ENCODE measurements around the gene CCDC146. TPM values are rescaled to one million over a fixed set of nuclear protein-coding genes. Genes with fewer than 3 reads are reported as not detected.
"Not testable (repeated sequence)": the region's sequence is repeated elsewhere in the genome, so short reads cannot be mapped to it uniquely, and the experiment has no call there.

Gene CCDC146
- total RNA-seq, 1 experiment from 2014 or later, result 0.42 TPM

DNA sequence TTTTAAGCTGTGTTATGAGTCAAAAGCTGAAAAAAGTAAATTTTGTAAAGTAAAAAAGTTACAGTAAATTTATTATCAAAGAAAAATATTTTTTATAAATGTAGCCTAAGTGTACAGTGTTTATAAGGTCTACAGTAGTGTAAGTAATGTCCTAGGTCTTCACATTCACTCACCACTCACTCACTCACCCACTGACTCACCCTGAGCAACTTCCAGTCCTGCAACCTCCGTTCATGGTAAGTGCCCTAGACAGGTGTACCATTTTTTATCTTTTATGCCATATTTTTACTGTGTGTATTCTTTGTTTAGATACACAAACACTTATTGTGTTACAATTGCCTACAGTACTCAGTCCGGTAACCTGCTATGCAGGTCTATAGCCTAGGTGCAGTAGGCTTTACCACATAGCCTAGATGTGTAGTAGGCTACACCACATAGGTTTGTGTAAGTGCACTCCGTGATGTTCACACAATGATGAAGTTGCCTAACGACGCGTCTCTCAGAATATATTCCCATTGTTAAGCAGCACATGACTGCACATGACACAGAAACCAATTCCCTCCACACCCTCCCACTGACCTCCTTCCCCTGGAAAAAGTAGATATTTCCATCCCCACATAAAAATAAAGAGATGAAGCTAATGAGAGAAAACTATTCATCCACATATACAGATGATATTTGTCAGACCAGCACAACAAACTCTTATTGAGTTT is 122.0 kb downstream of the CCDC146 start:
- DNase-seq (ENCODE audit: low read depth), result peak; percentile 51

DNA sequence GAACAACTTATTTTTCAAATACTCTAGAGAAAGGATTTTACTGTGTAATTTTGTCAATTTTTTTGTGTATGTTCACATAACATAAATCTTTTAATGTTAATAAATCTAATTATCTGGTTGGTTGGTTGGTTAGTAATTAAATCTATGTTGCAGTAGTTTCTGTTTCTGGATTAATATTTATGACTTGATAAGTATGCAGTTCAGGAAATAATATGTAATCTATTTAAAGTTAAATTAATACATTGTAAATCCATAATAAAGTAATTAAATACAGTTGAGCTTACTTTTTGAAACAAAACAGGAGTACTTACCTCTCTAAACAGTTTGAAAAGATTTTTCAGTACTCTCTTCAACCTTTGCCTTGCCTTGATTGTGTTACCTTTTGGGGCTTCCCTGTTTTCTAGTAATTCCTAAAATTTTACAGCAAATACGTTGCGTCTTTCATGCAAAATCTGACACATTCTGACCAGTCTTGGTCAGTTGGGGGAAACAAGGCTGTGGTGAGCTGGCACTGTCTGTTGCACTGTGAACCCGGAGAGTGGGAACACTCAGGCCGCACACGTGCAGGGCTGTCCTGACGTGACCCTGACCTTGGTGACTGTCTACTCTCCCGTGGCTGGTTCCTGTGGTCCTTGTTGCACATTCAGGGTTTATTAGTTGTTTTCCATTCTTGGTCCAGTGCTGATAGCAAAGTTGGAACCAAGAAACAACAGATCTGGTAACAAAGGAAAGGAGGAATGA is 122.8 kb downstream of the CCDC146 start:
- no peak for DNase-seq (ENCODE audit: low read depth)

DNA sequence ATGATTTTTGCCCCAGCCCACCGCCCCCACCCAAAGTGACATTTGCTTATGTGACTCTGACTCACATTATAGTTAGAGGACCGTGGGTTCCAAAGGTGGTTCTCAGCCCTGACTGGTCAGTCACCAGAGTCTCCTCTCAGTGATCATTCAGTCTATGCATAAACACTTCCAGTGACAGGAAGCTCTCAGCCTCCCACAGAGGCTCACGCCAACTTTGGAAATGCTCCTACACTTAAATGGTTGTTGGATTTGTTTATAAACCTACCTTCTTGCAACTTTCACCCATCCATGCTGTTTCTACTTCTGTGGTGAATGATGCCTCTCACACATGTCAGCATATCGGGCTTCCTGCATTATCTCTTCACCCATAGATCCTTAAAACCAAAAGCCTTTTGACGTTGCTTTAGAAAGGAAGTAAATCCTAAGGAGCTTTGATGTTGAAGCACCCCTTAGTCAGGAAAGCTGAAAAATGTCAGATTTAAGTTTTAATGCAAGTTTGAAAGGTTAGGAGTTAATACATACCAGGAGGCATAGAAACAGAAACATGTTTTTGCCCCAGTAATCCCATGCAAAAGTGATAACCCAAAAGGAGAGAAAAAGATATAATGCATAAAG is 123.7 kb downstream of the CCDC146 start:
- no peak for DNase-seq (ENCODE audit: low read depth)

DNA sequence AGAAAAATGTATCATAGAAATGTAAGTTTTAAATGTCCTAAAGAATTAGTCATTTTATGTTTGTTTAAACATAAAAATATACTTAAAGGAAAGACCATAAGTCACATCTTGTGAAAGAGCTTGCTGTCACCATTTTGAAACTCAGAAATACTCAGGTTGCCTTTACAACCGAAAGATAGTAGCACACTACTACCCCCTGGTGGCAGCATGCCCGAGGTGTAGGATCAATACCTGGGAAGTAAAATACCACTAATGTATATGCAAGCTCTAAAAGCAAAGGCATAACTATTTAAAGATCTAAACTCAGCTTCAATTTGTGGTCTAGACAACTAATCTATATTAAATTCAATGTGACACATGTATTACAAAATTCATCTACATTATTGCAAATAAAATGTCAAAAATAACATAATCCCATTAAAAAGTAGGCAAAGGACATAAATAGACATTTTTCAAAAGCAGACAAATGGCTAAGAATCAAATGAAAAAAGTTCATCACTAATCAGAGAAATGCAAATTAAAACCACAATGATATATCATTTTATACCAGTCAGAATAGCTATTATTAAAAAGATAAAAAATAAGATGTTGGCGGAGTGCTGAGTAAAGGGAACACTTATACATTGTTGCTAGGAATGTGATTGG is 124.9 kb downstream of the CCDC146 start:
- peak; percentile 45 for DNase-seq (ENCODE audit: low read depth)

DNA sequence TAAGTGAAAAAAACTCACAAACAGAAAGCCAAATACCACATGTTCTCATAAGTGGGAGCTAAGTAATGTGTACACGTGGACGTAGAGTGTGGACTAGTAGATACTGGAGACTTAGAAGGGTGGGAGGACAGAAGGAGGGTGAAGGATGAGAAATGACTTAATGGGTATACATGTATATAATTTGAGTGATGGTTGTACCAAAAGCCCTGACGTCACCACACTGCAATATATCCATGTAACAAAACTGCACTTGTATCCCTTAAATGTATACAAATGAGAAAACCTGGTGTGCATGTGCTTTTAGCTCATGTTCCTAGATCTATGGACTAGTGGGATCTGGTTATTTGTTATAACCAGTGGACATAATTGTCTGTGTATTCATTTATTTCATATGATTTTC is 125.7 kb downstream of the CCDC146 start:
- DNase-seq (ENCODE audit: low read depth), result no peak

DNA sequence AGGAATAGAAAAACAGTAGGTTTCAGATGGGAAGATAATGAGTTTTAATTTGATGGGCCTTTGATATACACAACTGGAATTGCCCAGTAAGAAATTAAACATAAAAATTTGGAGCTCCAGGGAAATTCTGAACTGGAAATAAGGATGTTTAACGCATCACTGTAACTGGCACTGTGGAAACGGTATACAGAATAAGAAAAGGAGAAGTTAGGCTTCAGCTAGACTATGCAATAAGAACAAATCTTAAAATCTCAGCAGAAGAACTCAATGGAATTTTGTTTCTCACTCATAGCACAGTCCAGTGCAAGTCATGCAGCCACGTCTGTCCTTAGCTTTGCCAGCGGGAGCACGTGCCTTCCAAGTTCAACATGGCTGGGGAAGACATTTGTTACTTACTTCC is 130.1 kb downstream of the CCDC146 start:
- DNase-seq (ENCODE audit: low read depth), result no peak

DNA sequence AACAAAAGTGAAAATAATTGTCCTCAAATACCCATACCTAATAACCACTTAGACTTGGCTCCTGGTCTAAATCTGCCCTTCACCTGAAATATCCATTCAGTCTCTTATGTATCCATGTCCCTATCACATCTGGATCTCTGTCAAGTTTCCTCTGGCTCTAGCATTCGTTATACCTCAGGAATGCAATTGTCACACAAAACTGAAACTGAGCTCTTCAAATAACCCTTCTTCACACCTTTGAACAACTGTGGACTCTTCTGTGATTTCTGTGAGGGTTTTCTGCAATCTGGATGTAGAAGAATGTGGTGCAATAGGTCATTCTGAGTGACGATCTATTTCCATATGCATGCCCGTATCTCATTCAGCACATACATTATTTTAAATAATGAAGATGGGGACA is 130.7 kb downstream of the CCDC146 start:
- no peak for DNase-seq (ENCODE audit: low read depth)

DNA sequence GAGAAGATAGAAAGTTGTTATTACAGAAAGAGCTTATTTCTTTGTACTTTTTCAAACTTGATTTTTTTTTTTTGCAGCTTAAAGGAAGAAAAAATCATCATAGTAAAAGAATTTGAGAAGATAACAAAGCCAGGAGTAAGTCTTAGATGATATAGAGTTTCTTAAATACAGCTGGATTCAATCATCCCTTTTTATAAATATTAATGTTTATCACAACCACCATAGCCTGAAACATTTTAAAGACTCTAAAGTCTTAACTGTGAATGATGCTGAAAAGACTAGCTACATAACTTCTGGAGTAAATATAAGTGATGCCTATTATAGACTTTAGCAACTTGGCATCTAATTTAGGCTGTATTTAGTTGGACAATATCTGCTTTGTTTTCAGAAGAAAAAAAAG is 132.0 kb downstream of the CCDC146 start:
- DNase-seq (ENCODE audit: low read depth), result no peak

DNA sequence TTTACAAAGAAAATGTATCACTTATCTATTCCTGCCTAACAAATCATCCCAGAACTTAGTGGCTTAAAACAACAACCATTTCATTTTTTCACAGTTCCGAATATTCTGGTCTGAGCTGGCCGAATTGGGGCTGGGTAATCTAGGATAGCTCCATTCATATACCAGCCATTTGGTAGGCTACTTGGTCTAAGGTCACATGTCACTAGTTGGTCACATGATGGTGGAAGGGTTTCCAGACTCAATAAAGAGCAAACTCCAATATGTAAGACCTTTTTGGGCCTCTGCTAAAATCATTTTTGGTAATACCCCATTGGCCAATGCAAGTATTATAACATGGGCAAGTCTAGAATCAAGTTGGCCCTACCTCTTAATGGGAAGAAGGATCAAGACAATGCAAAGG is 132.5 kb downstream of the CCDC146 start:
- no peak for DNase-seq (ENCODE audit: low read depth)

DNA sequence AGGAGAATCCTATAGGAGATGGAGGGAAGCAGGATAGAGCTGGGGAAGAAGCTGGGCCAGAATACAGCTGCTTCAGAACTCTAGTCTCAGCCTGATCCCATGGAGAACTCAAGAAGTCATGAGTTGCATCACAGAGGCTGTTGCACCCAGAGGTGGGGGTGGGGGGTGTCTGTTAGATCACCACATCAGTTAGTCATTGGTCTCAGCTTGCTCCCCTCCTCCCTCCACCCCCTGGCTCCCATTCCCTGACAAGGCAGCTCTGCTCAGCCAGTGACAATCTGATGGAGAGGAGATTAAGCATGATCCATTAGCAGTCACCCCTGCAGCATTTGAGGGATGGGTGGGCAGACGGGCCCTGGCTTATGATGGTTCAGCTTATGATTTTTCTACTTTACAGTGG is 135.6 kb downstream of the CCDC146 start:
- peak; percentile 51 for DNase-seq (ENCODE audit: low read depth)

DNA sequence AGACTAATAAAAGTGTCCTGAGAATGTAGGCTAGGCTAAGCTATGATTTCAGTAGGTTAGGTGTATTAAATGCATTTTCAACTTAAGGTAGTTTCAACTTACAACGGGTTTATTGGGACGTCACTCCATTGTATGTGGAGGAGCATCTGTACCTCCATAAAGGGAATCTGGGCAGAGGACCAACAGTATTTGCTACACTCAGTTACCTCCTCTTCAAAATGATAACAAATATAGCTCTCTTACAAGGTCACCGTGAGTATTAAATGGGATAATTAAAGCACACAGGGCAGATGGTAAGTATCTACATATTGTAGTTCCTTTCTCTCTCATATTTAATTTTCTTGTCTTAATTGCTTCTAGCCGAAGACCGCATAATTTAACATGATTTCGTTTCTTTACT is 136.2 kb downstream of the CCDC146 start:
- no peak for DNase-seq (ENCODE audit: low read depth)

DNA sequence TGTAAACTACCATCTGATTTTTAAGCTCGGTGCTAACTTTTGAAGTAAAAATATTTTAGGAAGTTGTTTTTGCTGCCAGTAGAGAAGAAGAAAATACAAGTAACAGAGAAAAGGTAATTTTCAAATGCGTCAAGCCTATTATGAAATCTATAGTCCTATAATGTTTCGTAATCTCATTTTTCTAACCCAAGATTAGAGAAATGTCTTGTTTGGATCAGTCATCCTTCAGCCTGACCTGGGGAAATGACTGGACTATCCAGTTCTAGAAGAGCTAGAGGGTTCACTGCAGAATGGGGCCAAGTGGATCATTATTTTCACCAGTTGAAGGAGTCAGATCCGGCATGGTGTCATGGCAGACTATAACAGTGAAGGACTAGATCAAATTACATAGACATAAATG is 139.9 kb downstream of the CCDC146 start:
- DNase-seq (ENCODE audit: low read depth), result no peak

DNA sequence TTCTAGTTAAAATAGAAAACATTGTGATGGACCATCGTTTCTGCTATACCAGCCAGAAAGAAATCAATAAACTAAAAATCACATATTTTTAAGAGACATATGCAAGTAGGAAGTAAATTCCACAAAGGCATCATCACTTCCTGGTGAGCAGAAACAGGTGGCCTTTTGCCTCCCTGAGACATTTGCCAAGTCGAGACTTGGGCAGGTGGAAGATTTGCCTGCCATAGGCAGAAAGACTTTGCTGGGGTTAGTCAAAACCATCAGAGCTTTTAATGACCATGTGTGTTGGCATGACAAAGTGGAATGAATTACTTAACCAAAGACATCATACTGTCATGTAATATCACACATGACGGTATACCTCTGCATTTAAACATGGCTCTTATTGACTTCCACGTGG is 143.3 kb downstream of the CCDC146 start:
- DNase-seq (ENCODE audit: low read depth), result no peak

DNA sequence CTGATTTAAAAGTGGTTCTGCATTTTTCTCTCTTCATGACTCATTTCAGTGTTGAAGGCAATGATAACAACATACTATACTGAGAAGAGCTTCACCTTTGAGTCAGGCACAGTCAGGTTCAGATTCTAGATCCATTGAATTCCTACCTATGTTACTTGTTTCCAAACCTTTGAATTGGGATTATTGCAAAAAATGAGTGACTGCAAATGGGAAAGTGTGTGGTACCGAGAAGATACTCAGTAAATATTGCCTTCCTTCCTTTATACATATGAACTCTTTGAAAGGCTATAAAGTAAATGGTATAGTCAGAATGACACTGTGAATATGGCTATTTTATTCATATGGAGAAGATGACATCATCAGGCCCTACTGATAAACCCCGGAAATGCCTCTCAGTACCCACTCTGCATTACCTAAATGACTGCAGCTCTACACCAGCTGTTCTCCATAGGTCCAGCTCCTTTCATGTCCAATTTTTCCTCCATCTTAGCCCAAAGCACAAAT is 143.9 kb downstream of the CCDC146 start:
- DNase-seq (ENCODE audit: low read depth), result peak; percentile 15

DNA sequence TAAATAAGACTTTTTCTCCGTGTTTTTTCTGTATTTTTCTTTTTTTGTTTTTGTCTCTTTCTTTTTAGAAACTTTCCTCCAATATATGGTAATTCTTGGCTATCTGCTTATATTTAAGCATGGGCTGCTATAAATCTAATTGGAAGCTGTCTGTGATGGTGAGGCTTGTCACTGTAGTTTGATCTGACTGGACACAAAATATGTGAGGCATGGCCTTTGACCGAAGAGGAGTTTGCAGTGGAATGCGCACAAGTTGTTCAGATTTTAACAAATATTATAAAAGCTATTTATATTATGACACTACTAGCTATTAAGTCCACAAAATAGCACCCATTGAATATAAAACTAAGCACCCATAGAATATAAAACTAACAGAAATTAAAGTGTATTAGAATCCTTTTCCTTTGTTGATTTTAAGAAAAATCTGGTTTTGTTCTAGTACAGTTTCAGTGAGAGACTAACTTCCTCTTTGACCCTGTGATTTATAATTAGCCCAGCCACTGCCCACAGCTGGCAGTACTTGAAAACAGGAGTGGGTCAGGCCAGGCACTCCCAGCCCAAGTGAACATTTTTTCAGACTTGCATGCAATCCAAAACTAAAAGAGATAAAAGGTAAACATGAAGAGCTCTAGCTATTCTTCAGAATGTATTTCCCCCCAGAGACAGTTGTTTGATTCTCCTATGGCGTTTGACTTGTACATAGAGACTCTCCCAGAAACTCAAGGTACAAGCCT is 147.1 kb downstream of the CCDC146 start:
- no peak for DNase-seq (ENCODE audit: low read depth)

DNA sequence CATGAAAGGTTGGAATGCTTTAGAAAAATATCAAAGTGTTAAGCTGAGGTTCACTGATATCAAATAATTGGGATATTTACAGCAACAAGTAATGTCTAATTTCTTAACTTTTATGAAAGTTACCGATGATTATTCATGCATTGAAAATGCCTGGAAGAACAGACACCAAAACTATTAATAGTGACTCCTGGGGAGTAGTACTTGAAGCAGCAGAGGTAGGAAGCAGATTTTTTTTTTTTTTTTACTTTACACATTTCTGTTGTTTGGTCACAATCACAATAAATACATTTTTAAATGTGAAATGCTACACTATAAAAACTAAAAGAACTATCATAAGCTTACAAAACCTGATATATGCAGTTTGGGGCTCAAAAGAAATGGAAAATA is 147.7 kb downstream of the CCDC146 start:
- DNase-seq (ENCODE audit: low read depth), result no peak

DNA sequence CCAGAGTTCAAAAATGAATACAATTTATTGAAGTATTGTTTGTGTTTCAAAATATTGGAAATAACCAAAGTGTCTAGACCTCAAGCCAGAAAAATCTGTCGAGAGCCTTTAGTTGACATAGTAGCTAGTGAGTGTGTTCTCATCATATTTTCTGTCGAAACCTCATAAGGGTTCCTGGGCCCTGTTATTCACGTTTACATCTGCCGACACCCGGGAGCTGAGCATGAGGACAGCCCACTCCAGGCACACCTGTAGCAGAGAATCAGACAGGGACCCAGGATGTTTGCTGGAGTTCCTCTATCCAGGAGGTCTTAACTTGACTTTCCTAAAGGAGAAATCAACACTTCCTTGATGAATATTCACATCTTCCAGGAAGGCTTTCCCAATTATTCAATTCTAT is 149.4 kb downstream of the CCDC146 start:
- no peak for DNase-seq (ENCODE audit: low read depth)

DNA sequence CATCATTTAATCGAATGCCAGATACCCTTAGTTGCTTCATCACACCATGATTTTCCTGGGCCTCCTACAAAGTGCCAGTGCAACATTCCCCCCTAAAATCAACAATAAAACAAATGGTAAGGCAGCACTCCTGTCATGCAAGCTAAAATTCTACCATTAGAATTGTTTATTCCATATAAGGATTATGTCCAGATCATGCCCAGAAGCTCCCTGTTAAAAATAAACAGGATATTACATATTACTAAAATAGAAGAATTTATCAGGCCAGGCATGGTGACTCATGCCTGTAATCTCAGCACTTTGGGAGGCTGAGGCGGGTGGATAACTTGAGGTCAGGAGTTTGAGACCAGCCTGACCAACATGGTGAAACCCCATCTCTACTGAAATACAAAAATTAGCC is 153.2 kb downstream of the CCDC146 start:
- not testable (repeated sequence) for DNase-seq (ENCODE audit: low read depth)

DNA sequence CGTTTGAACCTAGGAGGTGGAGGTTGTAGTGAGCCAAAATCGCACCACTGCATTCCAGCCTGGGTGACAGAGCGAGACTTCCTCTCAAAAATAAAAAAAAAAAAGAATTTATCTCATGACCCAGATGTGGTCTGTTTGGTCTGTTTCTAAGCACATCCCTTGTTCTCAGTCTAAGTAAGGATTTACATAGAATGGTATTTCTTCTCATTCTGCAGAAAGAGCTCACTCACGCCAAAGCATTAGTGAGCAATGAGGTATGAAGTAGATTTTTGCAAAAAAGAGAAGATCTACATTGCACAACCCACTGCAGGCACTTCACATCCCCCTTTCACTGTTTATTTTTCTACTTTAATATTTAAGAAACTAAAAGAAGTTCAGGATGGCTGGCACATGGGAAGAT is 153.7 kb downstream of the CCDC146 start:
- no peak for DNase-seq (ENCODE audit: low read depth)

DNA sequence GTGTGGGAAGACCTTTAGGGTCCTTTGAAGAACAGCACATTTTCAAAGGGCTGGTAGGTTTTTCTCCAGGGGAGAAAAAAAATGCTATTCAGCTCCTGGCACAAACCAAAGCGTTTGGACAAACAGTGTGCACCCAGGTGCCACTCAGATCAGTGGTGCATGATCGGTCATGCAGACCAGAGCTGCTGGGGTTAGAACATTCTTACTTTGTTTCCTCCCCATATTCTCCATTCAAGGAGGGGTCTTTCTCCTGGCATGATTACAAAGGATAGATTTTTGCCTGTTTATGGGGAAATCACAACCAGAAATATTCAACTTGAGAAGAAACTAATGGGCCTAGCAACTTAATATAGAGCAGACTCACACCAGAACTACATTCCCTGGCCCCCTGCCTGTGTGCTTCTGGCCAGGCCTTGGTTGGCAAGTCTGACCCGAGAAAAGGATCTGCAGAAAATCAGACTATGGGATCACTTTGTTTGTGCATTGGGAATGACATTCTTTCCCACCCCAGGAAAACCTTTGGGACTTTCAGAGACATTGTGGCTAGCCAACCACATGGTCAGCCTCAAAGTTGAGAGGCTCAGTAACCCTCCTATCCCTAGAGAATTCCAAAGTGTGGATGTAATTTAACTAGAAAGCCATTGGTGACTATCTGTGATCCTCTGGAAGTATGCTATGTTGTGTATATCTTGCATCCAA is 159.5 kb downstream of the CCDC146 start:
- no peak for DNase-seq (ENCODE audit: low read depth)

DNA sequence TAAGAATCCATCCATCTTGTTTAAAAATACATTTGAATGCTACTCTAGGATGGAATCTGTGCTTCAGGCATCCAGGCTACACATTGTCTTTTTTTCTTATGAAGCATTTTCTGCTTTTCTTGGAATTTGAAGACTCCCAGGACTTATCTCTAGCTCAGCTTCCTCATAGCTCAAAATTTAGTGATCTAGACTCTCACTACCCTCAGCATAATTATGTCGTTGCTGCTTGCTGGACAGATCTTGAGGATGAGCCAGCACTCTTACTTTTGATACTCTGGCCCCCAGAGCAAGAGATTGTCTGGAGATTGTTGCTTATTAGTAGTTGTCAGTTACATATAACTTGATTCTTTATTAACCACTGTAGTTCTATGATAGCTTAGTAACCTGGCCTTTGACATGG is 160.5 kb downstream of the CCDC146 start:
- no peak for DNase-seq (ENCODE audit: low read depth)
